CD4-positive, alpha-beta T cell (primary cell): Measurements from ENCODE around the gene SLC9A2. TPM values are rescaled to one million over a fixed set of nuclear protein-coding genes. Genes with fewer than 3 reads are reported as not detected.

Source experiments
- ATAC-seq: fragments of 200-7000 bp; cut with Tn5 transposase; one replicate; pipeline ENCODE4 v1.10.0; 2022; ENCODE audit warnings: mild to moderate bottlenecking; ENCODE audit not compliant: poor library complexity
- CTCF ChIA-PET: fragments of 350-600 bp; sonication (Branson Sonifier 250); formaldehyde crosslinking; loops from one replicate; lab custom pipeline; 2021; ENCODE audit warnings: antibody characterized with exemption, inconsistent platforms; lab: Charles Lee
- POLR2A ChIA-PET: fragments of 350-600 bp; sonication (Branson Sonifier 250); formaldehyde crosslinking; loops from one replicate; lab custom pipeline; 2021; ENCODE audit warnings: antibody characterized with exemption, inconsistent platforms; lab: Charles Lee
- DNase-seq, 14 experiments: peaks; one replicate each; pipeline ENCODE4 v3.0.0-alpha.2; 2013 to 2020; ENCODE audit warnings: mixed read lengths in 2 of 14
- H3K27ac ChIP-seq, 2 donors: one replicate each; pipeline versions ENCODE4 v1.5.1 to v1.7.0; 2013; ENCODE audit warnings: low read length in 2 of 2, low read depth in 1 of 2, mild to moderate bottlenecking in 1 of 2
- H3K27me3 ChIP-seq, 2 experiments: 1 replicate in 1 of 2; 2 replicates in 1 of 2; pipeline versions ENCODE4 v1.6.1 to v1.7.0; 2013; ENCODE audit warnings: low read length in 2 of 2, control low read depth in 1 of 2, mild to moderate bottlenecking in 1 of 2, moderate library complexity in 1 of 2; ENCODE audit not compliant: insufficient read depth in 2 of 2, control insufficient read depth in 1 of 2
- H3K36me3 ChIP-seq: one replicate; pipeline ENCODE4 v1.6.1; 2013; ENCODE audit warnings: low read length, control low read depth; ENCODE audit not compliant: insufficient read depth
- H3K4me1 ChIP-seq: one replicate; pipeline ENCODE4 v1.6.1; 2013; ENCODE audit warnings: low read length, control low read depth; ENCODE audit not compliant: insufficient read depth
- H3K4me3 ChIP-seq: one replicate; pipeline ENCODE4 v1.5.1; 2013; ENCODE audit warnings: mild to moderate bottlenecking, low read length, moderate library complexity
- H3K9me3 ChIP-seq, 2 experiments: 1 replicate in 1 of 2; 2 replicates in 1 of 2; pipeline versions ENCODE4 v1.6.1 to v1.7.0; 2013; ENCODE audit warnings: low read length in 2 of 2, mild to moderate bottlenecking in 2 of 2, control low read depth in 1 of 2, moderate library complexity in 1 of 2; ENCODE audit not compliant: control insufficient read depth in 1 of 2, insufficient read depth in 1 of 2
- H3K27ac Mint-ChIP-seq: one replicate; pipeline ENCODE4 v1.8.0; 2020; ENCODE audit warnings: mixed read lengths
- H3K27me3 Mint-ChIP-seq: one replicate; pipeline ENCODE4 v1.8.0; 2021; ENCODE audit warnings: mixed read lengths
- H3K36me3 Mint-ChIP-seq: one replicate; pipeline ENCODE4 v1.8.0; 2021; ENCODE audit warnings: low read depth, mixed read lengths
- H3K4me1 Mint-ChIP-seq: one replicate; pipeline ENCODE4 v1.8.0; 2021; ENCODE audit warnings: low read depth, mixed read lengths
- H3K4me3 Mint-ChIP-seq: one replicate; pipeline ENCODE4 v1.8.0; 2020; ENCODE audit warnings: mild to moderate bottlenecking, mixed read lengths
- H3K9me3 Mint-ChIP-seq: one replicate; pipeline ENCODE4 v1.8.0; 2020; ENCODE audit warnings: mixed read lengths
- intact Hi-C, 2 experiments: fragments of 100-400 bp; cut with DNase I in 1 of 2; cut with micrococcal nuclease in 1 of 2; formaldehyde crosslinking; loops; one replicate each; pipeline versions ENCODE4 v1.15.1 to v1.9.0; 2023 to 2025; cut with DNase I, micrococcal nuclease
- total RNA-seq, 174 experiments: library from RNA in 2 of 174; stranded (reverse) in 2 of 174; gene quantifications; one replicate each; pipeline ENCODE4 v1.2.3 and lab custom pipeline; 2021 to 2026
- TF ChIP-seq, protein P1 (sequence below): fragments of 200-600 bp; IDR thresholded peaks from one replicate; pipeline ENCODE4 v1.8.0; 2022; ENCODE audit warnings: antibody characterized with exemption, mild to moderate bottlenecking

Gene SLC9A2
- total RNA-seq, 2 experiments from 2014 or later, result not detected

DNA sequence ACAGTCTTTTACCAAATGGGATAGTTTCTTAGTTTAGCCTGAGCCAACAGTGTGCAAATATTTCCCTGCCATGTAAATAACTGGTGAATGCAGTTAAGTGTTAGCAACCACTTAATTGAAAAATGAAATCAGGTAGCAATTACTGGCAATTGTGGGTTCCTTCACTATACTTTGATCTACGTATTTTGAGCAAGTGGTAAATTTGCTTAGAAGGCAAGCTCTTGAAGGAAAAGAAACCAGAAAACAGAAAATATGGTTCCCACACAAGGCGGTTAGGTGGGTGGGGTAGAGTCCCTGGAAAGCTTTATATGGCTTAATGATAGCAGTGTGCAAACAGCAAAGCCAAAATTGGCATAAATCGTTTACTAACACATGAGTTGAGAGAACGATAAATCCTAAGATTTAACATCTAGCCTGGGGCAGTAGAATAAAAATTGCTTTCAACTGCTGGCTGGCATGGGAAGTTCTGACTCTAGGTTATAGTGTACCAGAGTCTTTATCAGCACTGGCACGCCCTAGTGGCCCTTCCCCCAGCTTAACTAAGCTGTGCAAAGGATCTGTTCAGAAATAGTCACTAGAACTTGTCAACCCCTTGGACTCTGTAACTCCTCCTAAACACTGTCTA, 17.0 kb downstream of the SLC9A2 start:
- intact Hi-C loops, result no loop called here
- H3K4me1 ChIP-seq, result no peaks in the 10 kb centered on the region
- Mint-ChIP-seq H3K9me3 (no peaks in the 10 kb centered on the region), H3K27ac (no peak overlapping the region), H3K36me3 (no peaks in the 10 kb centered on the region), H3K4me1 (no peaks in the 10 kb centered on the region), H3K27me3 (no peaks in the 10 kb centered on the region), H3K4me3 (no peak overlapping the region)
- ATAC-seq, result no peak
- H3K27me3 ChIP-seq, result no peaks in the 10 kb centered on the region
- H3K27ac ChIP-seq, result no peak overlapping the region
- POLR2A ChIA-PET, result no interaction called here
- no peaks in the 10 kb centered on the region for H3K36me3 ChIP-seq
- CTCF ChIA-PET, result no interaction called here
- DNase-seq, result no peak
- TF ChIP-seq, protein P1, sequence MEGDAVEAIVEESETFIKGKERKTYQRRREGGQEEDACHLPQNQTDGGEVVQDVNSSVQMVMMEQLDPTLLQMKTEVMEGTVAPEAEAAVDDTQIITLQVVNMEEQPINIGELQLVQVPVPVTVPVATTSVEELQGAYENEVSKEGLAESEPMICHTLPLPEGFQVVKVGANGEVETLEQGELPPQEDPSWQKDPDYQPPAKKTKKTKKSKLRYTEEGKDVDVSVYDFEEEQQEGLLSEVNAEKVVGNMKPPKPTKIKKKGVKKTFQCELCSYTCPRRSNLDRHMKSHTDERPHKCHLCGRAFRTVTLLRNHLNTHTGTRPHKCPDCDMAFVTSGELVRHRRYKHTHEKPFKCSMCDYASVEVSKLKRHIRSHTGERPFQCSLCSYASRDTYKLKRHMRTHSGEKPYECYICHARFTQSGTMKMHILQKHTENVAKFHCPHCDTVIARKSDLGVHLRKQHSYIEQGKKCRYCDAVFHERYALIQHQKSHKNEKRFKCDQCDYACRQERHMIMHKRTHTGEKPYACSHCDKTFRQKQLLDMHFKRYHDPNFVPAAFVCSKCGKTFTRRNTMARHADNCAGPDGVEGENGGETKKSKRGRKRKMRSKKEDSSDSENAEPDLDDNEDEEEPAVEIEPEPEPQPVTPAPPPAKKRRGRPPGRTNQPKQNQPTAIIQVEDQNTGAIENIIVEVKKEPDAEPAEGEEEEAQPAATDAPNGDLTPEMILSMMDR, result no peak
- no peak overlapping the region for H3K4me3 ChIP-seq
- H3K9me3 ChIP-seq, result no peaks in the 10 kb centered on the region

DNA sequence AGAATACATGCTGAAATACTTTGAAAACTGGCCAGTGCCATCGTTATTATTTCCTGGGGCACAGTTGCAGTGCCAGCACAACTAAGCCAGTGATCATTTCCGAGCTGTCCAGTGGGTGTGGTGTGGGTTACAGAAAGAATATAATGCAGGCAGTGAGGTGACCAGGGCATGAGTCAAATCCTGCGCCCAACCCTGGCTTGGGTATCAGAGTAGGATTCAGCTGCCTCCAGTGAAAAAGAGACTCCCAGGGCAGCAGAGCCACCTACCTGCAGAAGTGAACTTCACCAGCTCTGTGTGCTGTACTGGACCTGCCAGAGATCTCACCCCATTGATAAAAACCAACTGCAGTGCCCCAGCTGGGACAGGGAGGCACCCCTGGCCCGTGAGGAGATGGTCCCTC, 18.0 kb downstream of the SLC9A2 start:
- H3K36me3 Mint-ChIP-seq, result no peaks in the 10 kb centered on the region
- H3K9me3 Mint-ChIP-seq, result no peaks in the 10 kb centered on the region
- Histone ChIP-seq H3K27ac (no peak overlapping the region), H3K36me3 (no peaks in the 10 kb centered on the region), H3K27me3 (no peaks in the 10 kb centered on the region), H3K9me3 (no peaks in the 10 kb centered on the region), H3K4me3 (no peak overlapping the region), H3K4me1 (no peaks in the 10 kb centered on the region)
- TF ChIP-seq, protein P1, result no peak
- H3K4me3 Mint-ChIP-seq, result no peak overlapping the region
- POLR2A ChIA-PET, result no interaction called here
- DNase-seq (no peak), ATAC-seq (no peak)
- no peaks in the 10 kb centered on the region for H3K4me1 Mint-ChIP-seq
- intact Hi-C loops, result no loop called here
- CTCF ChIA-PET, result no interaction called here
- H3K27ac Mint-ChIP-seq, result no peak overlapping the region
- H3K27me3 Mint-ChIP-seq, result peaks cover under 1% of the 10 kb centered on the region

DNA sequence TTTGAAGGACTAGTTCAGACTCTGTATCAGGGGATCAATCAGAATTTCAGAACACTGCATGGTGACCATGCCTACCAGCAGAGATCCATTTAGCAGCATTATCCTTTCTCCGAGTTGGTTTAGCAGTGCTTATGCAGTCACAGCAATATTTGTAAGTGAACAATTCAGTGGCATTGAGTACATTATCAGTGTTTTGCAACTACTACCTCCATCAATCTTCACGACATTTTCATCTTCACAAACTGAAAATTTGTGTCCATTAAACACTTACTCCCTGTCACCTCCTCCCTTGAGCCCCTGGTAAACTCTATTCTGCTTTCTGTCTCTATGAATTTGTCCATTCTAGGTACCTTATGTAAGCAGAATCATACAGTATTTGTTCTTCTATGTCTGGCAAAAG, 20.1 kb downstream of the SLC9A2 start:
- H3K36me3 ChIP-seq, result no peaks in the 10 kb centered on the region
- ChIA-PET POLR2A (no interaction called here), CTCF (no interaction called here)
- H3K4me3 ChIP-seq, result no peak overlapping the region
- Mint-ChIP-seq H3K4me1 (no peaks in the 10 kb centered on the region), H3K9me3 (no peaks in the 10 kb centered on the region), H3K4me3 (no peak overlapping the region), H3K36me3 (no peaks in the 10 kb centered on the region), H3K27ac (no peak overlapping the region), H3K27me3 (peaks cover 7% of the 10 kb centered on the region)
- peaks cover 0 to 7% of the 10 kb centered on the region in 2 experiments for H3K27me3 ChIP-seq
- TF ChIP-seq, protein P1, result no peak
- intact Hi-C loops, result no loop called here
- no peaks in the 10 kb centered on the region for H3K9me3 ChIP-seq
- no peaks in the 10 kb centered on the region for H3K4me1 ChIP-seq
- ATAC-seq (no peak), DNase-seq (no peak)
- H3K27ac ChIP-seq, result no peak overlapping the region
